IMR-90 (cell line): ENCODE results near the gene GNA14. TPM values are rescaled to one million over a fixed set of nuclear protein-coding genes. Genes with fewer than 3 reads are reported as not detected.
"Not testable (repeated sequence)": the region's sequence is repeated elsewhere in the genome, so short reads cannot be mapped to it uniquely, and the experiment has no call there.

Experiments used
- ATAC-seq: fragments of 200-7000 bp; cut with Tn5 transposase; 2 replicates; pipeline ENCODE4 v1.9.1; 2020; ENCODE audit warnings: low read depth, mild to moderate bottlenecking, moderate library complexity
- BruUV-seq: library from RNA; stranded (reverse); fragments of 400-500 nt; replicated peaks from 2 replicates; lab custom pipeline; 2021; lab: Mats Ljungman, UMichigan
- CTCF ChIA-PET: fragments of 300-600 bp; formaldehyde crosslinking; extraction: SDS; loops from one replicate; lab custom pipeline; 2021; ENCODE audit warnings: antibody characterized with exemption; lab: Yijun Ruan, JAX
- POLR2A ChIA-PET: fragments of 300-600 bp; sonication (Branson Sonifier 250); formaldehyde crosslinking; loops from one replicate; lab custom pipeline; 2022; ENCODE audit warnings: antibody characterized with exemption; ENCODE audit not compliant: unreplicated experiment; lab: Charles Lee
- DNase-seq: peaks from one replicate; pipeline ENCODE4 v3.0.0; 2013
- H2AFZ ChIP-seq: replicated peaks from 2 replicates; pipeline ENCODE3; 2013; ENCODE audit warnings: low read length, mild to moderate bottlenecking; ENCODE audit not compliant: poor library complexity
- H2AK5ac ChIP-seq: 2 replicates; pipeline ENCODE4 v1.6.1; 2013; ENCODE audit warnings: low read depth, low read length, inconsistent platforms
- H2AK9ac ChIP-seq: replicated peaks from 2 replicates; pipeline ENCODE3; 2013; ENCODE audit warnings: mild to moderate bottlenecking, low read depth, low read length, moderate library complexity; ENCODE audit not compliant: poor library complexity
- H2BK120ac ChIP-seq: 2 replicates; pipeline ENCODE4 v1.6.1; 2013; ENCODE audit warnings: low read depth, low read length, inconsistent platforms
- H2BK15ac ChIP-seq: 3 replicates; pipeline ENCODE4 v1.6.1; 2013; ENCODE audit warnings: low read depth, low read length, inconsistent platforms
- H2BK20ac ChIP-seq: 2 replicates; pipeline ENCODE4 v1.6.1; 2013; ENCODE audit warnings: low read depth, mild to moderate bottlenecking, inconsistent platforms, low read length, moderate library complexity
- H2BK5ac ChIP-seq: 2 replicates; pipeline ENCODE4 v1.6.1; 2013; ENCODE audit warnings: mild to moderate bottlenecking, low read depth, low read length, inconsistent platforms; ENCODE audit not compliant: poor library complexity, severe bottlenecking
- H3K14ac ChIP-seq: replicated peaks from 2 replicates; pipeline ENCODE4 v1.6.1; 2013; ENCODE audit warnings: low read depth, low read length, inconsistent platforms
- H3K18ac ChIP-seq: 2 replicates; pipeline ENCODE4 v1.6.1; 2013; ENCODE audit warnings: low read depth, low read length, control low read depth
- H3K23ac ChIP-seq: 2 replicates; pipeline ENCODE4 v1.6.1; 2013; ENCODE audit warnings: low read depth, low read length, inconsistent platforms
- H3K27ac ChIP-seq: 2 replicates; pipeline ENCODE4 v1.5.1; 2013; ENCODE audit warnings: mild to moderate bottlenecking, control low read depth, low read length; ENCODE audit not compliant: insufficient read depth
- H3K27me3 ChIP-seq: 2 replicates; pipeline ENCODE4 v1.6.1; 2013; ENCODE audit warnings: low read length; ENCODE audit not compliant: control insufficient read depth, insufficient read depth
- H3K36me3 ChIP-seq: 2 replicates; pipeline ENCODE4 v1.6.1; 2013; ENCODE audit warnings: low read length, mixed read lengths; ENCODE audit not compliant: control insufficient read depth, insufficient read depth
- H3K4ac ChIP-seq: 2 replicates; pipeline ENCODE4 v1.6.1; 2013; ENCODE audit warnings: low read depth, low read length, inconsistent platforms
- H3K4me1 ChIP-seq: 2 replicates; pipeline ENCODE4 v1.6.1; 2013; ENCODE audit warnings: low read length, mixed read lengths; ENCODE audit not compliant: control insufficient read depth, insufficient read depth
- H3K4me2 ChIP-seq: 2 replicates; pipeline ENCODE4 v1.6.1; 2013; ENCODE audit warnings: low read depth, mild to moderate bottlenecking, control low read depth, low read length, moderate library complexity
- H3K4me3 ChIP-seq: 2 replicates; pipeline ENCODE4 v1.5.1; 2013; ENCODE audit warnings: low read depth, mild to moderate bottlenecking, control low read depth, low read length, moderate library complexity; ENCODE audit not compliant: insufficient read depth
- H3K56ac ChIP-seq: 2 replicates; pipeline ENCODE4 v1.6.1; 2013; ENCODE audit warnings: low read length, inconsistent platforms; ENCODE audit not compliant: insufficient read depth; ENCODE audit errors: extremely low read depth
- H3K79me1 ChIP-seq, 2 experiments: 2 replicates each; pipeline ENCODE4 v1.6.1; 2013; ENCODE audit warnings: low read length in 2 of 2, inconsistent platforms in 1 of 2, low read depth in 1 of 2
- H3K9ac ChIP-seq: 2 replicates; pipeline ENCODE4 v1.6.1; 2013; ENCODE audit warnings: low read depth, low read length, control low read depth
- H3K9me1 ChIP-seq: 2 replicates; pipeline ENCODE4 v1.6.1; 2013; ENCODE audit warnings: low read length, inconsistent platforms; ENCODE audit not compliant: insufficient read depth
- H3K9me3 ChIP-seq: 2 replicates; pipeline ENCODE4 v1.6.1; 2013; ENCODE audit warnings: low read length; ENCODE audit not compliant: control insufficient read depth, insufficient read depth
- H4K20me1 ChIP-seq: 2 replicates; pipeline ENCODE4 v1.6.1; 2013; ENCODE audit warnings: low read length, inconsistent platforms; ENCODE audit not compliant: insufficient read depth
- H4K5ac ChIP-seq: 2 replicates; pipeline ENCODE4 v1.6.1; 2013; ENCODE audit warnings: mild to moderate bottlenecking, low read depth, low read length, control low read depth
- H4K8ac ChIP-seq, 2 experiments: 2 replicates each; pipeline ENCODE4 v1.6.1; 2013; ENCODE audit warnings: low read depth in 2 of 2, low read length in 2 of 2, control low read depth in 1 of 2, inconsistent platforms in 1 of 2
- H4K91ac ChIP-seq: 2 replicates; pipeline ENCODE4 v1.6.1; 2013; ENCODE audit warnings: low read depth, low read length, inconsistent platforms; ENCODE audit not compliant: insufficient read depth
- WGBS, 2 experiments: methylation state at CpG; one replicate each; pipeline versions ENCODE4 v1.1.5 to v1.1.7; 2013; ENCODE audit warnings: missing lambda C conversion rate in 2 of 2; ENCODE audit not compliant: insufficient read length in 1 of 2; ENCODE audit errors: extremely low coverage in 2 of 2; 5-methylcytosine and 5-hydroxymethylcytosine counted together
- dilution Hi-C: fragments of 300-500 bp; cut with HindIII; formaldehyde crosslinking; loops from one replicate; pipeline ENCODE4 v1.14.3; 2018; ENCODE audit warnings: low sequenced_read_pairs; ENCODE audit not compliant: unreplicated experiment
- in situ Hi-C: fragments of 300-500 bp; cut with MboI; formaldehyde crosslinking; loops from 3 replicates; pipeline ENCODE4 v1.14.3; 2019; ENCODE audit warnings: low sequenced_read_pairs, inconsistent platforms, mixed read lengths
- intact Hi-C: fragments of 100-400 bp; cut with micrococcal nuclease; formaldehyde crosslinking; loops from 2 replicates; pipeline ENCODE4 v1.10.0; 2022
- polyA plus RNA-seq, 3 experiments: library from polyadenylated mRNA; depleted of rRNA; stranded (reverse); fragments of >200 nt; gene quantifications; 2 replicates each; pipeline ENCODE4 v1.2.3, GENCODE V29; 2012; ENCODE audit warnings: low replicate concordance in 1 of 3
- total RNA-seq: library from RNA; depleted of rRNA; stranded (reverse); fragments of >200 nt; gene quantifications from 2 replicates; pipeline ENCODE4 v1.2.3, GENCODE V29; 2012

Gene GNA14
- total and polyA plus RNA-seq, 2 of the 4 experiments (the other 2 are of a cell fraction): under 0.01 to 0.03 TPM

GRCh38 chr9:77408521-77408920 is 239.6 kb downstream of the GNA14 start:
- not testable (repeated sequence) for BruUV-seq
- WGBS, 2 experiments: 98% methylated on average over 5 of the region's 9 CpGs; no CpG with 5 or more reads in 1 of the 2 experiments

More at GRCh38 chr9:77408521-77408920, 239.6 kb downstream of the GNA14 start:
- POLR2A ChIA-PET, H3K23ac ChIP-seq, H3K14ac ChIP-seq, H2AK5ac ChIP-seq, H3K9me1 ChIP-seq, ATAC-seq, H4K91ac ChIP-seq, H3K4me2 ChIP-seq, H2AFZ ChIP-seq, dilution Hi-C loops, H3K4me3 ChIP-seq, H3K9me3 ChIP-seq, H4K20me1 ChIP-seq, H2BK120ac ChIP-seq, CTCF ChIA-PET, H4K5ac ChIP-seq, H2BK20ac ChIP-seq, H3K27me3 ChIP-seq, H4K8ac ChIP-seq, in situ Hi-C loops, H3K4ac ChIP-seq, H2BK15ac ChIP-seq, H3K27ac ChIP-seq, H3K4me1 ChIP-seq, H3K56ac ChIP-seq, H3K36me3 ChIP-seq, DNase-seq, H2AK9ac ChIP-seq, H3K9ac ChIP-seq, H3K18ac ChIP-seq, H3K79me1 ChIP-seq, H2BK5ac ChIP-seq, intact Hi-C loops: not testable (repeated sequence)
